Left ventricle myocardium inferior (tissue), 1 donor: ENCODE data around the gene GATA5. TPM values are rescaled to one million over a fixed set of nuclear protein-coding genes. Genes with fewer than 3 reads are reported as not detected.

ENCODE experiments used
- DNase-seq: peaks from one replicate; pipeline ENCODE4 v3.0.0-alpha.2; 2020
- H3K27ac ChIP-seq: fragments of 200-600 bp; replicated peaks from 2 replicates; pipeline ENCODE4 v1.8.0; 2021
- H3K27me3 ChIP-seq: fragments of 200-600 bp; 2 replicates; pipeline ENCODE4 v1.8.0; 2021; ENCODE audit warnings: low read depth
- H3K36me3 ChIP-seq: fragments of 200-600 bp; 2 replicates; pipeline ENCODE4 v1.8.0; 2021
- H3K4me1 ChIP-seq: fragments of 200-600 bp; 2 replicates; pipeline ENCODE4 v1.8.0; 2021
- H3K4me3 ChIP-seq: fragments of 200-600 bp; 2 replicates; pipeline ENCODE4 v1.8.0; 2021; ENCODE audit warnings: mild to moderate bottlenecking, moderate library complexity
- H3K9me3 ChIP-seq: fragments of 200-600 bp; replicated peaks from 2 replicates; pipeline ENCODE4 v1.8.0; 2021
- intact Hi-C: fragments of 100-400 bp; cut with micrococcal nuclease; formaldehyde crosslinking; loops from one replicate; pipeline ENCODE4 v1.11.0; 2022
- total RNA-seq: library from RNA; stranded (reverse); fragmentation: NEBNext Ultra II Directional; extraction: Animal tissue kit (Norgen Biotek cat#: 25700); gene quantifications from one replicate; pipeline ENCODE4 v1.2.1, GENCODE V29; 2021
- TF ChIP-seq, protein P1 (sequence below): fragments of 200-600 bp; IDR thresholded peaks from 2 replicates; pipeline ENCODE4 v1.8.0; 2021; ENCODE audit warnings: antibody characterized with exemption, mild to moderate bottlenecking, borderline replicate concordance
- donor health status: DM: no; HTN: yes; CAD: no; lungs with severe emphysema.

Gene GATA5
- total RNA-seq, 1 donor from 2014 or later, result 0.69 TPM

- Histone ChIP-seq H3K27me3 (peaks cover 15% of the 10 kb centered on the region), H3K9me3 (no peaks in the 10 kb centered on the region), H3K36me3 (no peaks in the 10 kb centered on the region), H3K4me1 (peaks cover 25% of the 10 kb centered on the region), H3K27ac (no peak overlapping the region), H3K4me3 (no peak overlapping the region)
- intact Hi-C loops, result loop anchor here (10.0 kb wide), 1 partner anchor 294 kb away; the partner anchor contains the start of gene MRGBP
- peak; percentile 81 for DNase-seq
- TF ChIP-seq, protein P1, sequence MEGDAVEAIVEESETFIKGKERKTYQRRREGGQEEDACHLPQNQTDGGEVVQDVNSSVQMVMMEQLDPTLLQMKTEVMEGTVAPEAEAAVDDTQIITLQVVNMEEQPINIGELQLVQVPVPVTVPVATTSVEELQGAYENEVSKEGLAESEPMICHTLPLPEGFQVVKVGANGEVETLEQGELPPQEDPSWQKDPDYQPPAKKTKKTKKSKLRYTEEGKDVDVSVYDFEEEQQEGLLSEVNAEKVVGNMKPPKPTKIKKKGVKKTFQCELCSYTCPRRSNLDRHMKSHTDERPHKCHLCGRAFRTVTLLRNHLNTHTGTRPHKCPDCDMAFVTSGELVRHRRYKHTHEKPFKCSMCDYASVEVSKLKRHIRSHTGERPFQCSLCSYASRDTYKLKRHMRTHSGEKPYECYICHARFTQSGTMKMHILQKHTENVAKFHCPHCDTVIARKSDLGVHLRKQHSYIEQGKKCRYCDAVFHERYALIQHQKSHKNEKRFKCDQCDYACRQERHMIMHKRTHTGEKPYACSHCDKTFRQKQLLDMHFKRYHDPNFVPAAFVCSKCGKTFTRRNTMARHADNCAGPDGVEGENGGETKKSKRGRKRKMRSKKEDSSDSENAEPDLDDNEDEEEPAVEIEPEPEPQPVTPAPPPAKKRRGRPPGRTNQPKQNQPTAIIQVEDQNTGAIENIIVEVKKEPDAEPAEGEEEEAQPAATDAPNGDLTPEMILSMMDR, result peak; percentile 84
These were observed 24.6 kb upstream of the GATA5 start for GRCh38 chr20:62500237-62500864.

- Histone ChIP-seq H3K27ac (no peak overlapping the region), H3K9me3 (no peaks in the 10 kb centered on the region), H3K36me3 (no peaks in the 10 kb centered on the region), H3K4me3 (no peak overlapping the region), H3K4me1 (peaks cover 30% of the 10 kb centered on the region), H3K27me3 (peaks cover 15% of the 10 kb centered on the region)
- DNase-seq, result no peak
- TF ChIP-seq, protein P1, result no peak
- intact Hi-C loops, result loop anchor here (10.0 kb wide), 1 partner anchor 295 kb away; the partner anchor contains the start of gene MRGBP
These were observed 24.0 kb upstream of the GATA5 start for GRCh38 chr20:62499758-62500236.

DNA sequence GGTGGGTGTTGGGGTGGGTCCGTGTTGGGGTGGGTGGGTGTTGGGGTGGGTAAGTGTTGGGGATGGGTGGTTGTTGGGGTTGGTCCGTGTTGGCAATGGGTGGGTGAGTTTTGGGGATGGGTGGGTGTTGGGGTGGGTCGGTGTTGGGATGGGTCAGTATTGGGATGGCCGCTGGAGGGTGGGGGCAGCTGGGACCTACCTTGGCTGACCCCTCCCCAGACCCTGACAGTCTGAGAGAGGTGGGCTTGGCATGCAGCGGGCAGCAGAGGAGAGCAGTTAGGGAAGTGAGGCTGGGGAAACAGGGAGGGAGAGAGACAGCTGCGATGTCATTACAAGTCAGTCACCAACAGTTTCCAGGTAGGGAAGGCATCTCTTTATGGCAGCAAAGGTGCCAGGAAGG is 23.1 kb upstream of the GATA5 start:
- TF ChIP-seq, protein P1, result no peak
- Histone ChIP-seq H3K36me3 (no peaks in the 10 kb centered on the region), H3K27me3 (peaks cover 15% of the 10 kb centered on the region), H3K4me1 (peaks cover 39% of the 10 kb centered on the region), H3K4me3 (no peak overlapping the region), H3K9me3 (no peaks in the 10 kb centered on the region), H3K27ac (no peak overlapping the region)
- intact Hi-C loops, result no loop called here
- no peak for DNase-seq

DNA sequence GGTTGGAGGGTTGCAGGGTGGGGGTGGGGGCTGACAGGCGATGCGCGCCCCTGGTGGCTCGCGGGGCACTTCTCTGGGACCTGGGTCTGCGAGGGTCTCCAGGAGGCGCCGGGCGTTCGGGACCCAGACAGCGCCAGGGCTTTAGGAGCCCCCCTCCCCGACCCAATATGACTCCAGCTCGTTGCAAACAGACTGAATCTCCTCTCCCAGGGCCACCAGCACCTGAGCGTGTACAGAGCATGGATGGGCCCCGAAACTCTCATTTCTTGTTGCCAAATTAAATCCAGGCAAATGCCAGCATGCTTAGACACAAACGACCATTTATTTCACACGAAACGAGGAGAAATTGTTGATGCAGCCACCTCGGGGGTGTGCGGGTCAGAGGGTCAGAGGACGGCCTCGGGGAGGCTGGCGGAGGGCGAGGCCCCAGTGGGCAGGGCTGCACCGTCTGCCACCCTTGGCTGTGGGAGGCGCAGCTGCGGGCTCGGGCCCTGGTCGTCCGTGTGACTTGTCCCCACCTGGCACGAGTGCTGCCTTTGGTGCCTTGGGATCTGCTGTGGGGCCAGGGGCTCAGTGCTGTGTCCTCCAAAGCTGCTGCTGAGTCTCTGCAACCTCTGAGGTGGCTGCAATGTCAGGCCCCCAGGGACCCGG is 20.9 kb upstream of the GATA5 start:
- DNase-seq, result no peak
- H3K4me1 ChIP-seq, result peaks cover 49% of the 10 kb centered on the region
- intact Hi-C loops, result no loop called here

GRCh38 chr20:62495749-62496567 is 20.2 kb upstream of the GATA5 start:
- H3K4me3 ChIP-seq, result no peak overlapping the region

More for the DNA sequence above, 20.9 kb upstream of the GATA5 start:
- peaks cover 15% of the 10 kb centered on the region for H3K27me3 ChIP-seq
- no peaks in the 10 kb centered on the region for H3K9me3 ChIP-seq
- H3K36me3 ChIP-seq, result no peaks in the 10 kb centered on the region
- H3K4me3 ChIP-seq, result no peak overlapping the region
- no peak overlapping the region for H3K27ac ChIP-seq
- TF ChIP-seq, protein P1, result peak; percentile 80

More at GRCh38 chr20:62495749-62496567, 20.2 kb upstream of the GATA5 start:
- Histone ChIP-seq H3K4me1 (peaks cover 49% of the 10 kb centered on the region), H3K27me3 (peaks cover 15% of the 10 kb centered on the region), H3K9me3 (no peaks in the 10 kb centered on the region), H3K27ac (peak overlapping the region; percentile 71), H3K36me3 (no peaks in the 10 kb centered on the region)
- no peak for DNase-seq
- intact Hi-C loops, result no loop called here
- TF ChIP-seq, protein P1, result no peak
